Measurements from ENCODE around the gene MMEL1.

DNA sequence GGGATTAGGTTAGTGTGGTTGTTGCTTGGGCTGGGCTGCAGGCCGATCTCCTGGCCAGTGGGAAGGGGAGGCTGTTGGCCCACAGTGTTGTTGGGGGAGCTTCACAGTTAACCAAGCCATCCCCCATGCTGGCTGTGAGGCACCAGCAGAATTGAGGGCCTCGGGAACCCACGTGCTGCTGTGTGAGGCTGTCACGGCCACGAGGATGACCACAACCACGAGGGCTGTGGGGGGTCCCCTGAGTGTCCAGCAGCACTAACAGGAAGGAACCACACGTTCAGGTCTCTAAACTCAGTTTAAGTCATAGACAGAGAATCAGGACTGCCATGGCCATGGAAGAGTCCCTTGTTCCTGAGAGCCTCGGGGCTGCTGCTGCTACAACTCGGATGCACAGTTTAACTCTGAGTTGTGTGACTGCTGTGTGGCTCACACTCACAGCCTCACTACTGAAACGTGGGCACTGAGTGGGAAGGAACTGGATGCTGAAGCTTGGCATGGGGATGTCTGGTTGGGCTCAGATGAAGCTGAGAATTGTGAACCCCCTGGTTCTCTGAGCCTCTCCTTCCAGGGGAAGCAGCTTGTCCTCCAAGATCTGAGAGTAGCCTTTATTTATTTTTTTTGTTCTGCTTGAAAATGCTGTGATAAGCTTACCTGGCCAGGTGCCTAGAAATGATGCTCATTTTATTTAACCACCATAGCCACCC, 4.8 kb upstream of the MMEL1 start:
- no peak for TF ChIP-seq EZH2 (IDR thresholded peaks at IDR 0.05; ENCODE audit: low read depth, unreplicated experiment)
- TF ChIP-seq, protein P1, sequence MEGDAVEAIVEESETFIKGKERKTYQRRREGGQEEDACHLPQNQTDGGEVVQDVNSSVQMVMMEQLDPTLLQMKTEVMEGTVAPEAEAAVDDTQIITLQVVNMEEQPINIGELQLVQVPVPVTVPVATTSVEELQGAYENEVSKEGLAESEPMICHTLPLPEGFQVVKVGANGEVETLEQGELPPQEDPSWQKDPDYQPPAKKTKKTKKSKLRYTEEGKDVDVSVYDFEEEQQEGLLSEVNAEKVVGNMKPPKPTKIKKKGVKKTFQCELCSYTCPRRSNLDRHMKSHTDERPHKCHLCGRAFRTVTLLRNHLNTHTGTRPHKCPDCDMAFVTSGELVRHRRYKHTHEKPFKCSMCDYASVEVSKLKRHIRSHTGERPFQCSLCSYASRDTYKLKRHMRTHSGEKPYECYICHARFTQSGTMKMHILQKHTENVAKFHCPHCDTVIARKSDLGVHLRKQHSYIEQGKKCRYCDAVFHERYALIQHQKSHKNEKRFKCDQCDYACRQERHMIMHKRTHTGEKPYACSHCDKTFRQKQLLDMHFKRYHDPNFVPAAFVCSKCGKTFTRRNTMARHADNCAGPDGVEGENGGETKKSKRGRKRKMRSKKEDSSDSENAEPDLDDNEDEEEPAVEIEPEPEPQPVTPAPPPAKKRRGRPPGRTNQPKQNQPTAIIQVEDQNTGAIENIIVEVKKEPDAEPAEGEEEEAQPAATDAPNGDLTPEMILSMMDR (conservative IDR thresholded peaks at IDR 0.05; ENCODE audit: low read depth in 2 of 2) = no peak
- no peak for TF ChIP-seq POLR2AphosphoS5 (IDR thresholded peaks at IDR 0.05; ENCODE audit: low read depth)
- no peak for TF ChIP-seq EZH2phosphoT487 (IDR thresholded peaks at IDR 0.05; ENCODE audit: unreplicated experiment)
- TF ChIP-seq, protein P2, sequence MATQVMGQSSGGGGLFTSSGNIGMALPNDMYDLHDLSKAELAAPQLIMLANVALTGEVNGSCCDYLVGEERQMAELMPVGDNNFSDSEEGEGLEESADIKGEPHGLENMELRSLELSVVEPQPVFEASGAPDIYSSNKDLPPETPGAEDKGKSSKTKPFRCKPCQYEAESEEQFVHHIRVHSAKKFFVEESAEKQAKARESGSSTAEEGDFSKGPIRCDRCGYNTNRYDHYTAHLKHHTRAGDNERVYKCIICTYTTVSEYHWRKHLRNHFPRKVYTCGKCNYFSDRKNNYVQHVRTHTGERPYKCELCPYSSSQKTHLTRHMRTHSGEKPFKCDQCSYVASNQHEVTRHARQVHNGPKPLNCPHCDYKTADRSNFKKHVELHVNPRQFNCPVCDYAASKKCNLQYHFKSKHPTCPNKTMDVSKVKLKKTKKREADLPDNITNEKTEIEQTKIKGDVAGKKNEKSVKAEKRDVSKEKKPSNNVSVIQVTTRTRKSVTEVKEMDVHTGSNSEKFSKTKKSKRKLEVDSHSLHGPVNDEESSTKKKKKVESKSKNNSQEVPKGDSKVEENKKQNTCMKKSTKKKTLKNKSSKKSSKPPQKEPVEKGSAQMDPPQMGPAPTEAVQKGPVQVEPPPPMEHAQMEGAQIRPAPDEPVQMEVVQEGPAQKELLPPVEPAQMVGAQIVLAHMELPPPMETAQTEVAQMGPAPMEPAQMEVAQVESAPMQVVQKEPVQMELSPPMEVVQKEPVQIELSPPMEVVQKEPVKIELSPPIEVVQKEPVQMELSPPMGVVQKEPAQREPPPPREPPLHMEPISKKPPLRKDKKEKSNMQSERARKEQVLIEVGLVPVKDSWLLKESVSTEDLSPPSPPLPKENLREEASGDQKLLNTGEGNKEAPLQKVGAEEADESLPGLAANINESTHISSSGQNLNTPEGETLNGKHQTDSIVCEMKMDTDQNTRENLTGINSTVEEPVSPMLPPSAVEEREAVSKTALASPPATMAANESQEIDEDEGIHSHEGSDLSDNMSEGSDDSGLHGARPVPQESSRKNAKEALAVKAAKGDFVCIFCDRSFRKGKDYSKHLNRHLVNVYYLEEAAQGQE (IDR thresholded peaks at IDR 0.05; ENCODE audit: unreplicated experiment) = no peak

All from GM23338 (cell line).